SK-N-SH (cell line): Measurements from ENCODE around the gene ANO5.

Experiments used
- CHD2 ChIP-seq: fragments of 150-350 bp; IDR thresholded peaks from 2 replicates; pipeline ENCODE4 v1.6.1; 2018; ENCODE audit warnings: low read length; ENCODE audit not compliant: partially characterized antibody
- CTCF ChIP-seq: fragments of 200-600 bp; sonication (generic); IDR thresholded peaks from 2 replicates; pipeline ENCODE4 v1.6.1; 2017; ENCODE audit warnings: antibody characterized with exemption, mild to moderate bottlenecking, moderate library complexity
- EZH2phosphoT487 ChIP-seq: fragments of 200-600 bp; sonication (generic); IDR thresholded peaks from 2 replicates; pipeline ENCODE4 v1.6.1; 2017; ENCODE audit warnings: low read depth, mixed run types, mild to moderate bottlenecking, antibody characterized with exemption, moderate library complexity, borderline replicate concordance
- MAX ChIP-seq: IDR thresholded peaks from 2 replicates; pipeline ENCODE4 v1.4.0; 2012; ENCODE audit warnings: low read depth
- RAD21 ChIP-seq: IDR thresholded peaks from 2 replicates; pipeline ENCODE4 v1.6.1; 2012; ENCODE audit warnings: mild to moderate bottlenecking, low read length
- SIN3A ChIP-seq: IDR thresholded peaks from 2 replicates; pipeline ENCODE4 v1.6.1; 2012; ENCODE audit warnings: low read depth, mild to moderate bottlenecking, low read length, moderate library complexity, borderline replicate concordance
- TCF12 ChIP-seq: IDR thresholded peaks from 2 replicates; pipeline ENCODE4 v1.4.0; 2012
- TEAD4 ChIP-seq: IDR thresholded peaks from 2 replicates; pipeline ENCODE4 v1.4.0; 2012; ENCODE audit warnings: mild to moderate bottlenecking, borderline replicate concordance; ENCODE audit not compliant: insufficient read depth
- USF2 ChIP-seq: fragments of 150-350 bp; IDR thresholded peaks from 2 replicates; pipeline ENCODE4 v1.6.1; 2017; ENCODE audit warnings: antibody characterized with exemption, low read length, low read depth, borderline replicate concordance

GRCh38 chr11:22173532-22173931, 19.4 kb upstream of the ANO5 start:
- TF ChIP-seq CTCF = no peak
- no peak for TF ChIP-seq RAD21
- no peak for TF ChIP-seq USF2
- no peak for TF ChIP-seq SIN3A
- no peak for TF ChIP-seq MAX
- TF ChIP-seq CHD2 = no peak
- TF ChIP-seq TCF12 = no peak
- no peak for TF ChIP-seq EZH2phosphoT487
- TF ChIP-seq TEAD4 = no peak
